ENCODE measurements around the gene HSPA4.

- TF ChIP-seq, protein P1, sequence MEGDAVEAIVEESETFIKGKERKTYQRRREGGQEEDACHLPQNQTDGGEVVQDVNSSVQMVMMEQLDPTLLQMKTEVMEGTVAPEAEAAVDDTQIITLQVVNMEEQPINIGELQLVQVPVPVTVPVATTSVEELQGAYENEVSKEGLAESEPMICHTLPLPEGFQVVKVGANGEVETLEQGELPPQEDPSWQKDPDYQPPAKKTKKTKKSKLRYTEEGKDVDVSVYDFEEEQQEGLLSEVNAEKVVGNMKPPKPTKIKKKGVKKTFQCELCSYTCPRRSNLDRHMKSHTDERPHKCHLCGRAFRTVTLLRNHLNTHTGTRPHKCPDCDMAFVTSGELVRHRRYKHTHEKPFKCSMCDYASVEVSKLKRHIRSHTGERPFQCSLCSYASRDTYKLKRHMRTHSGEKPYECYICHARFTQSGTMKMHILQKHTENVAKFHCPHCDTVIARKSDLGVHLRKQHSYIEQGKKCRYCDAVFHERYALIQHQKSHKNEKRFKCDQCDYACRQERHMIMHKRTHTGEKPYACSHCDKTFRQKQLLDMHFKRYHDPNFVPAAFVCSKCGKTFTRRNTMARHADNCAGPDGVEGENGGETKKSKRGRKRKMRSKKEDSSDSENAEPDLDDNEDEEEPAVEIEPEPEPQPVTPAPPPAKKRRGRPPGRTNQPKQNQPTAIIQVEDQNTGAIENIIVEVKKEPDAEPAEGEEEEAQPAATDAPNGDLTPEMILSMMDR (IDR thresholded peaks at IDR 0.05) = no peak
- TF ChIP-seq ZFX (IDR thresholded peaks at IDR 0.05; ENCODE audit: borderline replicate concordance) = no peak
These were observed 4.4 kb upstream of the HSPA4 start for GRCh38 chr5:133047404-133047803.
